OCI-M1 (cell line): Measurements from ENCODE around the gene OR10D3.

Experiments
- DNase-seq: peaks from one replicate; lab custom pipeline; 2025; lab: John Stamatoyannopoulos, UW

Gene OR10D3

DNA sequence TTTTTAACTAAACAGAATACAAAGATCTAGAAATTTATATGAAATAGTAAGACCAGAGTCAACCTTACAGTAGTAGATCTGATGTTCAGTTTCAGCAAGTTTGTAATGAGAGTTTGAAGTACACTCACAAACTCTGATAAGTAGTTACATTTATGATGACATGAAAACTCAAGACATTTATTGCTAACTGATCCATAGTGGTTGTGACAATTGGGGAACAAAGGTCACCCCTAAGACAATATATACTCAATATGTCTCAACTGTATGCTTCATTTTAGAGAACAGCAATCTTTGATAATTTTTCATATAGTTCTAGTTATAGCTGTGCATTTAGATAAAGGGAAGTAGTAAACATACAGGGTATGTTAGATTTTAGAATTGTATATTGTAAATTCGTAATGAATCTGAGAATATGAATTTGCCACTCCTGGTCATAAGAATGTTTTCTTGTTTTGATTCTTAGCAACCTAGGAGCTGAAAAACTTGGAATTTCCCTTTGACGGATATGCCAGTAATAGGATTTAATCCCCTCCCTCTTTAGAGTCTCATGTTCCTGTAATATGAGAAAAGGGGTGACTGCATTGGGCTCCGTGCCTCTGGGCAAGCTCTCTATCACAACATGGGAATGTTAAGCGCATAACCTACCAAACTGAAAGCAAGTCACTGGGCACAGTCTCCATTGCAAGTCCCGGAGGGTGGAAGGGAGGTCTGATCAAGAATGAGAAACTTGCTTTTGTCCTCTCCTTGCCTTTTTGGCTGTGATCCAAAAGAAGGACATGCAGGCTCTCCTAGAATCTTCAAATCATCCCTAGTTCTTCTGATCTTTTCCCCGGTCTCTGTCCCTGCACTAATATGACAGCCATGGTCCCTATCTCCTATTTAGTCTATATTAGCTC lies 11.4 kb downstream of the OR10D3 start:
- DNase-seq = no peak

DNA sequence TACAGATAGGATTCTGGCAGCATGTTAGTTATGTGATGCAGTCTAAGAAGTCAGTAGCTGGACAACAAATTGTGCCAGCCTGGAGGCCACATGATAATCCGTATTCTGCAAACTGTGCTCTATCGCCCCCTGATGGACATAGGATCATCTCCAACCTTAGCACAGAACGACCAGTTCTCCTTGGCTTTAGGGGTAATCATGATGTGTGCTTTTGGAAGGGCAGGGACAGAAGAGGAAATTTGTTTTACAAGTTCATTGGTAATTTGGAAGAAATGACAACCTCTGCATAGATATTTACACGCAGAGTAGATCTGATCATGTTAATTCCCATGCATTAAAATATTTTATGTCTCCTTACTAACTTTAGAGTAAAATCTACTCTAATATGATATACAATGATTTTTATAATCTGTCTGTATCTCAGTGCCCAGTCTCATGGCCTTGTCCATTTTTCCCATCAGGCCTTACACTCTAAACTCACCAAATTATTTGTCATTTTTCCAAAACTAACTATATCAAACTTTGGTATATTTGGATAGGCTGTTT lies 12.1 kb downstream of the OR10D3 start:
- DNase-seq = peak; percentile 95

DNA sequence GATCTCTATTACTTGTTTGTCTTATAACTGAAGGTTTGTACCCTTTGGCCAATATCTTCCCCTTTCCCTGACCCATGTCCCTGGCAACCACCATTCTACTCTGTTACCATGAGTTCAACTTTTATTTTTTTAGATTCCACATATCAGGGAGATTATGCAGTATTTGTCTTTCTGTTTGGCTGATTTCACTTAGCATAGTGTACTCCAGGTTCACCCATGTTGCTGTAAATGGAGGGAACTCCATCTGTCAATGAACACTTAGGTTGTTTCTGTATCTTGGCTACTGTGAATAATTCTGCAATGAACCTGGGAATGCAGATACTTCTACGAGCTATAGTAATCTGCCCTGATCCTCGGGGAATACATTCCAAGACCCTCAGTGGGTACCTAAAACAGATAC lies 14.9 kb downstream of the OR10D3 start:
- DNase-seq = no peak

DNA sequence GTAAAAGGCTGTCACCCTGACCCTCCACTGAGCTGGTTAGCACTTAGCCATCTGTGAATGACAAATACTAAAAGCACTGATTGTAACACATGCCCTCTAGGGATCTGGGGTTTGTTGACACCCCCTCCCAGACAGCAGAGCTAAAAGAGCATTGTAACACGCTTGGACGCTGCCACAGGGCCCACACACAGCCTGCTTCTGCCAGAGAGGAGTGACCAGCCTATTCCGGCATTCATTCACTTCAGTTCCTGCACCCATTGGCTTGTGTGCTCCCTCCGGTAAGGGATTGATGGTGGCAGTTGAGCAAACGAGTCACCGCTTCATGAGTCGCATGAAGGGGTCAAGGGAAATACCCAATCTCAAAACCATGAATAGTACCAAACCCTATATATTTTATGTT lies 15.8 kb downstream of the OR10D3 start:
- no peak for DNase-seq

DNA sequence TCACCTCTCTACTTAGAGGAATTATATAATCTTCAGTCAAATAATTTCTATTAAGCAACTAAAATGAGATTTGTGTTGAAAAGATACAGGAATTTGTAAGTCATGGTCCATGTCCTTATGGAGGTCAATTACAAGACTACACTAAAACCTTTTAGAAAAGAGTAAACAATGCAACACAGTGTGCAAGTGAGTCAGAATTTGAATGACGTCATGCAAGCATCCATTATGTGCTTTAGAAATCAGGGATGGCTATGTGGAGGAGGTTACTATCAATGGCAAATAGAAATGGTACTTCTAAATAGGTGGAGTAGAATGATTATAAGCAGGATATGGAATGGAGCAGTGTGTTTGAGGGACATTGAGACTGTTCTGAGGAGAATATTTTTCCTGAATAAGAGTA lies 16.6 kb downstream of the OR10D3 start:
- no peak for DNase-seq

DNA sequence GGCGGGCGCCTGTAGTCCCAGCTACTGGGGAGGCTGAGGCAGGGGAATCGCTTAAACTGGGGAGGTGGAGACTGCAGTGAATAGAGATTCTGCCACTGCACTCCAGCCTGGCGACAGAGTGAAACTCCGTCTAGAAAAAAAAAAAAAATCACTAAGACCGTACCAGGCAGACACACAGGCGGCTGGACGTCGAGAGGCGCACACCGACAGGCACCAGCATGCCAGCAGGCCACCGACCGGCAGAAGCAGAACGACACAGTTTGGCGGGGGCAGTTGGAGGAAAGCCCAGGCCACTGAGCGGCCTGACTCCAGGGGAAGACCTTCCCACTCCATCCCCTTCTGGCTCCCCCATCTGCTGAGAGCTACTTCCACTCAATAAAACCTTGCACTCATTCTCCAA lies 17.5 kb downstream of the OR10D3 start:
- DNase-seq = no peak

DNA sequence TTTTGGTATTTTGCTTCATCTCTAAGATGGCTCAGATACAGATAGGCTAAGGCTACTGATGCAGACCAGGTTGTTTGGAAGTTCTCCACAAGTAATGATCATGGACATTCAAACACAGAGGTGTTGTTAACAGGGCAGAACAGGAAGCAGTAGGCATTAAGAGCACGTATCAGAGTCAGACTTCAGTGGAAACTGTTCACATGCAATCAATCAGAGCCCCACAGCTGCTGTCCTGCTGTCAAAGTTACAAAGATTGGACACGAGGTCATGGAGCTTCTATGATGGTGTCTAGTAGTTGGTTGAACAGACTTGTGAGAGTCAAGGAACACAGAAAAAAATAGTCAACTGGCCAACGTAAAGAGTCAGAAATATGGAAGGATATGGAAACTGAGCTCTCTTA lies 19.8 kb downstream of the OR10D3 start:
- no peak for DNase-seq

DNA sequence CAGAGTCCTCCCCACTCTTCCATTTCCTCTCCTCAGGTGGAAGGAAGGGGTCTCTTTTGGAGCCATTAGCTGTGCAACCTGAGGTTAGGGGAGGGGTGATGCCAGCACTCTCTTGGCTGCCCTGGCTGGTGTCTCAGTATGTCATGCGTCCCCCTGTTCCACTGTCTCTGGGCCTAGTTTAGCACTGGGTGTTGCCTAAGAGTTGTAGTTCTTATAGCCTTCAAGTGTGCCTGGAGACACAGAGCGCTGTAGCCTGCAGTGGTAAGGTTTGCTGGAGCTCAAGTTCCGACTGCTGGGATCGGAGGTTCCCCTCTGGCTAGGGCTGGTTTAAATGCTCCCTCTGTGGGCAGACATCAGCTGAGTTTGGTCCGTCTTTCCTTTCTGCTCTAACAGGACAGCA lies 20.9 kb downstream of the OR10D3 start:
- no peak for DNase-seq

DNA sequence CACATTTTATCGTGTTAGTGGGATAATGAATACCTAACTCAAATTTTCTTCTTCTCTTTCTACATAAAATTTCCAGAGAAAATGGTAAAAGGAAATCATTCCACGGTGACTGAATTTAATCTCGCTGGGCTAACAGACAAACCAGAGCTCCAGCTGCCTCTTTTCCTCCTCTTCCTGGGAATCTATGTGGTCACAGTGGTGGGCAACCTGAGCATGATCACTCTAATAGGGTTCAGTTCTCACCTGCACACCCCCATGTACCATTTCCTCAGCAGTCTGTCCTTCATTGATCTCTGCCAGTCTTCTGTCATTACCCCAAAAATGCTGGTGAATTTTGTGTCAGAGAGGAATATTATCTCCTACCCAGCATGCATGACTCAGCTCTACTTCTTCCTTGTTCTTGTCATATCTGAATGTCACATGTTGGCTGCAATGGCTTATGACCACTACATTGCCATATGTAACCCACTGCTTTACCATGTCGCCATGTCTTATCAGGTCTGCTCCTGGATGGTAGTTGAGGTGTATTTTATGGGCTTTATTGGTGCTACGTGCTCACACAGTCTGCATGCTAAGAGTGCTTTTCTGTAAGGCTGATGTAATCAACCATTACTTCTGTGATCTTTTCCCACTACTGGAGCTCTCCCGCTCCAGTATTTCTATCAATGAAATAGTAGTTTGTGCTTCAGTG lies 24.1 kb downstream of the OR10D3 start:
- peak; percentile 98 for DNase-seq

DNA sequence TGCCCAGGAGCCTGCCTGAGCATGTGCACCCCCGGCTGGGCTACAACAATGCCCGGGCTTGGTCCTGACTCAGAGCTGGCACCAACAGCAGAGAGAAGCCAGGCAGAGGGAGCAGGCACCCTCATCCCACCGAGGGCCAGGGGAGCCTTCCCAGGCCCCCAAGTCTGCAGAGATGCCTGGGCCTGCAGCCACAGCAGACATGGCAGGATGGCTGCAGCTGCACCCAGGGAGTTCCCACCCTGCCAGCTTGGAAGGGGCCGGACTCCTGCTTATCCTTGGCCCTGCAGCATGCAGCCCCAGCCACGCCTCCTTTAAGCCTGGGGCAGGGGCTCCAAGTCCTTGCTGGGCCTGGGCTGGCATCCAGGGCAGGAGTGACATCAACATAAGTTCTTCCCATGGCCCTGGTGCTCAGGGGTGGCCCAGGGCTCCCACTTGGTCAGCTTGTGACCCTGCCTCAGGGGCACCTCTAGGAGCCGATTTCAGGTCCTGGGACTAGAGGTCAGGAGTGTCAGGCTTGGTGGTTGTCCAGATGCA lies 26.7 kb downstream of the OR10D3 start:
- DNase-seq = no peak

DNA sequence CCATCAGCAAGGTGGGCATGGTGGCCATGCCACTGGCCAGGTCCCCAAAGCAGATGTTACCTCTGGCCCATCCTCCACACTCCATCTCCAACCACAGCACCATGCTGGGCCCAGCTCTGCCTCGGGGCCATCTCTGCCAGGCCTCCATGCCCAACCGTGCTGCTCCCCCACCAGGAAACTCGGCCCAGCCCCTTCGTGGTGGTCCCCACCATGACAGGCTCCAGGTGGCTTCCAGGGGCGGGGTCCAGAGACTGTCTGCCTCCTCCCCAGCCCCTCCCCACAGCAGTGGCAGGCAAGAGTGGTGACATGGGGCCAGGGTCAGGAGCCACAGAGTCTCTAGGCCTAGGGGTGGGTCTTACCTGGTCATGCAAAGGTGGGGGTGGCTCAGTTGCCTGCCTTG lies 27.3 kb downstream of the OR10D3 start:
- no peak for DNase-seq

DNA sequence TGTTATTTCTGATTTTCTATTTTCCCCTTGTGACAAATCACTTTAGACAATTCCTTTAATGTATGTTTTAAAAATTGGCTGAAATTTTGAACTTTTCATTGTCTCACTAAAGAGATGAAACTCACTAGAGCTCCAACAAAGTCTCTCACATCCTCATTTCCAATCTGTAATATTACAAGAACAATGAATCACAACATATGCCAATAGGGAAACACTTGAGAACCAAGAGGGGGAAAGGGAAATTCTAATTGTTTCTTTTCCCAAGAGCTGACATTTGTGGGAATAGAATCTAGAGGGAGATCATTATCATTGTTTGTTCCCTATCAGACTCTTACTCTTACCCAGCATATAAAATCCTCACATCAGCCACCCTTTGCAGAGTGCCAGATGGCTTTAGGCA lies 28.2 kb downstream of the OR10D3 start:
- DNase-seq = no peak

DNA sequence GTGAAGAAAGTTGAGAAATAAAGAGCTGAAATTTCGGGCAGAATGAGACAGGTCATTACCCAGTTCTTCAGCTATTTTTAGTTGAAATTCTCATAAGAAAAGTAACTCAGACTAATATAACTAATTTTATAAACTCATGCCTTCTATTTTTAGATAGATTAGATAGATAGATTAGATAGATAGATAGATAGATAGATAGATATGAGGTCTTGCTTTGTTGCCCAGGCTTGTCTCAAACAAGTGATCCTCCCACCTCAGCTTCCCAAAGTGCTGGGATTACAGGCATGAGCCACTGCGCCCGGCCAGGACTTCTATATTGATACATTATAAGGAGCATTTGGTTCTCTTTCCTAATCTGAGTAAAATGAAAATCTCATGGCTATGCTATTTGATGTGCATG lies 30.9 kb downstream of the OR10D3 start:
- no peak for DNase-seq

DNA sequence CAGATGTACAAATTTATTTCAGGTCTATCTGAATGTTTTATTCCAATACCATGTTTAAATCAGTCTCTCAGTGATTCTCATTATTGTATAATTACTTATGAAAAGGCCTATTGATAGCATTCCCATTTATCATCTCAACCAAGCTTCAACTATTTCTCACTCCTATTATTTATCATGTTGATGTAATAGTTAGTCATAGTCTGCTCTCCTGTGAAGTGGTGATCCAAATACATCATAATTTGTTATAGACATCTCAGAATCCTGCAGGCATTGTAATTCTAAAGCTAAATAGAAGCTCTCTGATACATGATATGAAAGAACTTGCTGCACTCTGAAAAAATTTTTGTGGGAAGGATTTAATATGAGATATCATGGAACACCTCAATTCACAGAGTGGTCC lies 36.0 kb downstream of the OR10D3 start:
- DNase-seq = no peak

DNA sequence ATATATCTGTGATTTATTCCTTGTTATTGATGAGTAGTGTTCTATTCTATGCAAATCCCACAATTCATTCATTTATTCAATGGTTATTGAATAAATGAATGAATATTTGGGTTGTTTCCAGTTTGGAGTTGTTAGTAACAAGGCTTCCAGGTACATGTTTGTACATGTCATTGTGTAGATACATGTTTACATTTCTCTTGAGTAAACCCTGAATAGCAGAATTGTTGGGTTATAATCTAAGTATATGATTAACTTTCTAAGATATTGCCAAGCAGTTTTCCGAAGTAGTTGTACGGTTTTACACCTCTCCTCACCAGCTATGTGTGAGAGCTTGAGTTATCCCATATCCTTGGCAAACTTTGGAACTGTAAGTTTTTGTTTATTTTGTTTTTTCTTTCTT lies 39.3 kb downstream of the OR10D3 start:
- no peak for DNase-seq

DNA sequence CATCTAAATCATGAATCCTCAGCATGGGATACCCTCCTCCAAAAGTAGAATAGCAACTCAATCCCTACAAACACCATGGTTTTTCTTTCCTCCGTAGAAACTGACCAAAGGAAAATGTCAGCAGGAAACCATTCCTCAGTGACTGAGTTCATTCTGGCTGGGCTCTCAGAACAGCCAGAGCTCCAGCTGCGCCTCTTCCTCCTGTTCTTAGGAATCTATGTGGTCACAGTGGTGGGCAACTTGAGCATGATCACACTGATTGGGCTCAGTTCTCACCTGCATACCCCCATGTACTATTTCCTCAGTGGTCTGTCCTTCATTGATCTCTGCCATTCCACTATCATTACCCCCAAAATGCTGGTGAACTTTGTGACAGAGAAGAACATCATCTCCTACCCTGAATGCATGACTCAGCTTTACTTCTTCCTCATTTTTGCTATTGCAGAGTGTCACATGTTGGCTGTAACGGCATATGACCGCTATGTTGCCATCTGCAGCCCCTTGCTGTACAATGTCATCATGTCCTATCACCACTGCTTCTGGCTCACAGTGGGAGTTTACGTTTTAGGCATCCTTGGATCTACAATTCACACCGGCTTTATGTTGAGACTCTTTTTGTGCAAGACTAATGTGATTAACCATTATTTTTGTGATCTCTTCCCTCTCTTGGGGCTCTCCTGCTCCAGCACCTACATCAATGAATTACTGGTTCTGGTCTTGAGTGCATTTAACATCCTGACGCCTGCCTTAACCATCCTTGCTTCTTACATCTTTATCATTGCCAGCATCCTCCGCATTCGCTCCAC lies 41.7 kb downstream of the OR10D3 start:
- DNase-seq = peak; percentile 99

DNA sequence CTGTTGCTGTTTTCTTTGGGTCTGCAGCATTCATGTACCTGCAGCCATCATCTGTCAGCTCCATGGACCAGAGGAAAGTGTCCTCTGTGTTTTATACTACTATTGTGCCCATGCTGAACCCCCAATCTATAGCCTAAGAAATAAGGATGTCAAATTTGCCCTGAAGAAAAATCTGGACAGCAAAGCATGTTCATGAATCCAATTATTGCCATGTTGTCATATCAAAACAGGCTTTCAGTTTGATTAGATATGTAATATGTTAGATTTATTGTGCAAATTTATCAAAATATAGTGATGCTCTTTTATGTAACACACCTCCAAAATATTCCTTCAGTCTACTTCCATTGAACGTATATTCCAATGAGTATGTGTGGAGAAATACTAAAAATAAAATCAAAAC lies 42.3 kb downstream of the OR10D3 start:
- DNase-seq = no peak

DNA sequence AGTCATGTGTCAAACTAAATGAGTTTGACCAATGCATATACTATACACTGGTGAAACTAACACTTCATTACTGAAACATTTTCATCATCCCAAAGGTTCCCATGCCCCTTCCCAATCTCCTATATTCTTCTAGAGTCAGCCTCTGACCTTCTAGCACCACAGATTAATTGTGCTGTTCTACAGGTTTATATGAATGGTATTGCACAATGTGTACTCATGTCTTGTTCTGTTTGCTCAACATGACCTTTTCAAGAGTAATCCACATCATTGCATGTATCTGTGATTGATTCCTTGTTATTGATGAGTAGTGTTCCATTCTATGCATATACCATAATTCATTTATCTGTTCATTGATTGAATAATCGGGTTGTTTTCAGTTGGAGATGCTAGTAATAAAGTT lies 50.2 kb downstream of the OR10D3 start:
- no peak for DNase-seq
